ENCODE measurements around the gene TEX101. TPM values are rescaled to one million over a fixed set of nuclear protein-coding genes. Genes with fewer than 3 reads are reported as not detected.

TEX101 gene
- total RNA-seq, 1 experiment from 2014 or later, result not detected

GRCh38 chr19:43445426-43445825 lies 30.7 kb downstream of the TEX101 start:
- Histone ChIP-seq H3K27ac (ENCODE audit: low read length) (no peak overlapping the region), H3K9me3 (ENCODE audit: control insufficient read depth, insufficient read depth, low read depth, low read length) (no peaks in the 10 kb centered on the region), H3K27me3 (ENCODE audit: control insufficient read depth, insufficient read depth, low read length) (no peaks in the 10 kb centered on the region), H3K4me1 (ENCODE audit: control insufficient read depth, insufficient read depth, low read length) (no peaks in the 10 kb centered on the region), H3K4me3 (ENCODE audit: low read depth in 2 of 2, low read length in 2 of 2) (no peak overlapping the region), H3K36me3 (ENCODE audit: control insufficient read depth, insufficient read depth, low read length) (no peaks in the 10 kb centered on the region)
- ChIA-PET CTCF (interaction anchor here (2.3 kb wide), 1 partner anchor 74 kb away, joined by 24 read pairs; no protein-coding TSS in a partner anchor), POLR2A (interaction anchor here (0.6 kb wide), 1 partner anchor 80 kb away, joined by 3 read pairs; no protein-coding TSS in a partner anchor)
- ATAC-seq, result no peak
- no peak for DNase-seq (ENCODE audit: low read depth, low spot score)
- in situ Hi-C loops (cut with HindIII; ENCODE audit: low pct_unique_long_range_greater_than_20kb, low sequenced_read_pairs), result no loop called here
- no TSS peak for BruUV-seq (replicated peaks)
- intact Hi-C loops (cut with micrococcal nuclease; ENCODE audit: unreplicated experiment), result no loop called here
- TF ChIP-seq SIN3A (IDR thresholded peaks at IDR 0.05; ENCODE audit: borderline replicate concordance, insufficient read depth, low read depth, low read length), result no peak

GRCh38 chr19:43446746-43447489 lies 32.2 kb downstream of the TEX101 start:
- POLR2A ChIA-PET, result interaction anchor here (0.8 kb wide), 1 partner anchor 72 kb away, joined by 3 read pairs; no protein-coding TSS in a partner anchor
- H3K4me3 ChIP-seq (ENCODE audit: low read depth in 2 of 2, low read length in 2 of 2), result no peak overlapping the region
- no peak for DNase-seq (ENCODE audit: low read depth, low spot score)
- H3K27me3 ChIP-seq (ENCODE audit: control insufficient read depth, insufficient read depth, low read length), result no peaks in the 10 kb centered on the region
- H3K4me1 ChIP-seq (ENCODE audit: control insufficient read depth, insufficient read depth, low read length), result no peaks in the 10 kb centered on the region
- no peak overlapping the region for H3K27ac ChIP-seq (ENCODE audit: low read length)
- CTCF ChIA-PET, result interaction anchor here (0.5 to 2.3 kb wide), 12 partner anchors 10 to 221 kb away, joined by 3 to 24 read pairs (median 4); partner anchors contain the start of gene ZNF575
- ATAC-seq, result peak; percentile 92
- intact Hi-C loops (cut with micrococcal nuclease; ENCODE audit: unreplicated experiment) (loop anchor here (1.0 kb wide), 1 partner anchor 72 kb away; no protein-coding TSS in a partner anchor), in situ Hi-C loops (cut with HindIII; ENCODE audit: low pct_unique_long_range_greater_than_20kb, low sequenced_read_pairs) (no loop called here)
- H3K9me3 ChIP-seq (ENCODE audit: control insufficient read depth, insufficient read depth, low read depth, low read length), result no peaks in the 10 kb centered on the region
- BruUV-seq (replicated peaks), result no TSS peak
- no peaks in the 10 kb centered on the region for H3K36me3 ChIP-seq (ENCODE audit: control insufficient read depth, insufficient read depth, low read length)
- peak; percentile 86 for TF ChIP-seq CTCF (IDR thresholded peaks at IDR 0.05)
- no peak for TF ChIP-seq POLR2AphosphoS5 (IDR thresholded peaks at IDR 0.05; ENCODE audit: low read depth, low read length)

- no TSS peak for BruUV-seq (replicated peaks)
- Histone ChIP-seq H3K27me3 (ENCODE audit: control insufficient read depth, insufficient read depth, low read length) (no peaks in the 10 kb centered on the region), H3K4me1 (ENCODE audit: control insufficient read depth, insufficient read depth, low read length) (no peaks in the 10 kb centered on the region), H3K36me3 (ENCODE audit: control insufficient read depth, insufficient read depth, low read length) (no peaks in the 10 kb centered on the region), H3K27ac (ENCODE audit: low read length) (no peak overlapping the region), H3K9me3 (ENCODE audit: control insufficient read depth, insufficient read depth, low read depth, low read length) (no peaks in the 10 kb centered on the region), H3K4me3 (ENCODE audit: low read depth in 2 of 2, low read length in 2 of 2) (no peak overlapping the region)
- DNase-seq (ENCODE audit: low read depth, low spot score) (no peak), ATAC-seq (no peak)
- POLR2A ChIA-PET, result no interaction called here
- TF ChIP-seq REST (IDR thresholded peaks at IDR 0.05; ENCODE audit: insufficient read depth in 1 of 2, low read depth in 2 of 2, low read length in 1 of 2) (no peak), TCF7L2 (IDR thresholded peaks at IDR 0.05; ENCODE audit: low read depth, low read length) (no peak), CTCF (IDR thresholded peaks at IDR 0.05) (no peak), SIN3A (IDR thresholded peaks at IDR 0.05; ENCODE audit: borderline replicate concordance, insufficient read depth, low read depth, low read length) (no peak), POLR2AphosphoS5 (IDR thresholded peaks at IDR 0.05; ENCODE audit: low read depth, low read length) (no peak)
- in situ Hi-C loops (cut with HindIII; ENCODE audit: low pct_unique_long_range_greater_than_20kb, low sequenced_read_pairs) (no loop called here), intact Hi-C loops (cut with micrococcal nuclease; ENCODE audit: unreplicated experiment) (loop anchor here (1.0 kb wide), 1 partner anchor 72 kb away; no protein-coding TSS in a partner anchor)
- CTCF ChIA-PET, result interaction anchor here (0.7 to 2.3 kb wide), 9 partner anchors 15 to 221 kb away, joined by 3 to 24 read pairs (median 3); partner anchors contain the start of gene ZNF575
These were observed 33.0 kb downstream of the TEX101 start for GRCh38 chr19:43447655-43448054.

All from Panc1 (cell line).